ENCODE results near the gene LAMB2. TPM values are rescaled to one million over a fixed set of nuclear protein-coding genes. Genes with fewer than 3 reads are reported as not detected.

Gene LAMB2
- 306 TPM for polyA plus RNA-seq (2013, experiment 1 of 2; ENCODE audit: insufficient read length)
- 317 TPM for polyA plus RNA-seq (2013, experiment 2 of 2; ENCODE audit: insufficient read length)

GRCh38 chr3:49132437-49133225, at the start of gene LAMB2:
Gene LAMB2 (minus strand): TSS chr3:49133050. CDS start chr3:49132867, 183 bp downstream.
- peak; percentile 76 for DNase-seq

- no peak for DNase-seq
Observed at GRCh38 chr3:49181351-49181750, 48.5 kb upstream of the LAMB2 start.

- no peak for DNase-seq
Observed at GRCh38 chr3:49180116-49180515, 47.3 kb upstream of the LAMB2 start.

GRCh38 chr3:49177073-49177472, 44.2 kb upstream of the LAMB2 start:
- no peak for DNase-seq

GRCh38 chr3:49175530-49175929, 42.7 kb upstream of the LAMB2 start:
- no peak for DNase-seq

- DNase-seq, result no peak
Observed at GRCh38 chr3:49174397-49174985, 41.6 kb upstream of the LAMB2 start.

- DNase-seq, result no peak
Observed at GRCh38 chr3:49173792-49174170, 40.9 kb upstream of the LAMB2 start.

- DNase-seq, result peak; percentile 33
Observed at GRCh38 chr3:49173116-49173791, 40.4 kb upstream of the LAMB2 start.

GRCh38 chr3:49172551-49173041, 39.7 kb upstream of the LAMB2 start:
- DNase-seq, result no peak

GRCh38 chr3:49171775-49172500, 39.1 kb upstream of the LAMB2 start:
- no peak for DNase-seq

GRCh38 chr3:49171119-49171774, 38.4 kb upstream of the LAMB2 start, which contains the start of gene KLHDC8B:
Gene KLHDC8B (plus strand): TSS chr3:49171598. CDS start chr3:49172770, 1,172 bp downstream.
- peak; percentile 83 for DNase-seq

- no peak for DNase-seq
Observed at GRCh38 chr3:49170744-49171118, 37.9 kb upstream of the LAMB2 start.

- no peak for DNase-seq
Observed at GRCh38 chr3:49166752-49167556, 34.1 kb upstream of the LAMB2 start.

GRCh38 chr3:49165771-49166751, 33.2 kb upstream of the LAMB2 start, which contains the start of gene CCDC71:
Gene CCDC71 (minus strand): TSS chr3:49166331. CDS start chr3:49164208, 2,123 bp downstream.
- peak; percentile 74 for DNase-seq

- DNase-seq, result no peak
Observed at GRCh38 chr3:49164983-49165720, 32.3 kb upstream of the LAMB2 start.

- no peak for DNase-seq
Observed at GRCh38 chr3:49163609-49164008, 30.8 kb upstream of the LAMB2 start.

- DNase-seq, result no peak
Observed at GRCh38 chr3:49162751-49163419, 30.0 kb upstream of the LAMB2 start.

GRCh38 chr3:49161808-49162530, 29.1 kb upstream of the LAMB2 start:
- DNase-seq, result no peak
